Breast epithelium (tissue), 4 donors: ENCODE results near the gene TUBA3C. TPM values are rescaled to one million over a fixed set of nuclear protein-coding genes. Genes with fewer than 3 reads are reported as not detected.

ENCODE experiments used
- DNase-seq, 2 donors: peaks; one replicate each; pipeline ENCODE4 v3.0.0-alpha.2; 2019; ENCODE audit warnings: low spot score in 2 of 2
- H3K27ac ChIP-seq, 2 donors: fragments of 200-600 bp; sonication (generic) in 1 of 2; one replicate each; pipeline ENCODE4 v1.5.1; 2016 to 2019; ENCODE audit warnings: mild to moderate bottlenecking in 1 of 2
- H3K27me3 ChIP-seq, 2 donors: fragments of 200-600 bp; sonication (generic) in 1 of 2; one replicate each; pipeline versions ENCODE4 v1.5.1 to v1.6.0; 2017 to 2019; ENCODE audit warnings: control low read depth in 1 of 2, mild to moderate bottlenecking in 1 of 2
- H3K36me3 ChIP-seq: fragments of 200-600 bp; one replicate; pipeline ENCODE4 v1.5.1; 2019
- H3K4me1 ChIP-seq, 2 donors: fragments of 200-600 bp; sonication (generic); one replicate each; pipeline ENCODE4 v1.5.1; 2016 to 2019; ENCODE audit warnings: control low read depth in 1 of 2
- H3K4me3 ChIP-seq, 3 donors: fragments of 200-600 bp; sonication (generic); 1 replicate in 2 of 3; 2 replicates in 1 of 3; pipeline ENCODE4 v1.5.1; 2016 to 2019; ENCODE audit warnings: mild to moderate bottlenecking in 3 of 3, moderate library complexity in 2 of 3
- H3K9me3 ChIP-seq, 2 donors: fragments of 200-600 bp; sonication (generic) in 1 of 2; one replicate each; pipeline ENCODE4 v1.5.1; 2016 to 2019; ENCODE audit warnings: control low read depth in 1 of 2
- POLR2A ChIP-seq: fragments of 450-650 bp; IDR thresholded peaks from one replicate; pipeline ENCODE4 v1.6.1; 2016; ENCODE audit warnings: antibody characterized with exemption, mild to moderate bottlenecking, moderate library complexity
- POLR2AphosphoS5 ChIP-seq, 3 donors: sonication (generic); formaldehyde crosslinking; IDR thresholded peaks; one replicate each; pipeline ENCODE4 v1.6.1; 2017; ENCODE audit warnings: antibody characterized with exemption in 3 of 3
- intact Hi-C: fragments of 100-400 bp; cut with DNase I; formaldehyde crosslinking; loops from one replicate; pipeline ENCODE4 v1.15.1; 2023; ENCODE audit warnings: low total_unique reads
- total RNA-seq, 3 donors: library from RNA; depleted of rRNA; stranded (reverse); fragments of >200 nt; gene quantifications; one replicate each; pipeline ENCODE4 v1.1.0, GENCODE V29; 2016
- TF ChIP-seq, protein P1 (sequence below), 3 donors: fragments of 450-650 bp; IDR thresholded peaks; one replicate each; pipeline ENCODE4 v1.5.1; 2016 to 2017; ENCODE audit warnings: antibody characterized with exemption in 3 of 3, mild to moderate bottlenecking in 3 of 3, moderate library complexity in 3 of 3

Gene TUBA3C
- total RNA-seq, 3 donors from 2014 or later, result not detected

GRCh38 chr13:19150712-19151228 is 30.9 kb downstream of the TUBA3C start:
- Histone ChIP-seq H3K27me3 (no peaks in the 10 kb centered on the region), H3K4me1 (no peaks in the 10 kb centered on the region), H3K4me3 (no peak overlapping the region), H3K36me3 (no peaks in the 10 kb centered on the region), H3K27ac (no peak overlapping the region), H3K9me3 (peaks cover 0 to 32% of the 10 kb centered on the region in 2 donors)
- DNase-seq, result no peak
- intact Hi-C loops, result no loop called here
- no peak for TF ChIP-seq POLR2AphosphoS5 (IDR thresholded peaks at IDR 0.05)
- TF ChIP-seq, protein P1, sequence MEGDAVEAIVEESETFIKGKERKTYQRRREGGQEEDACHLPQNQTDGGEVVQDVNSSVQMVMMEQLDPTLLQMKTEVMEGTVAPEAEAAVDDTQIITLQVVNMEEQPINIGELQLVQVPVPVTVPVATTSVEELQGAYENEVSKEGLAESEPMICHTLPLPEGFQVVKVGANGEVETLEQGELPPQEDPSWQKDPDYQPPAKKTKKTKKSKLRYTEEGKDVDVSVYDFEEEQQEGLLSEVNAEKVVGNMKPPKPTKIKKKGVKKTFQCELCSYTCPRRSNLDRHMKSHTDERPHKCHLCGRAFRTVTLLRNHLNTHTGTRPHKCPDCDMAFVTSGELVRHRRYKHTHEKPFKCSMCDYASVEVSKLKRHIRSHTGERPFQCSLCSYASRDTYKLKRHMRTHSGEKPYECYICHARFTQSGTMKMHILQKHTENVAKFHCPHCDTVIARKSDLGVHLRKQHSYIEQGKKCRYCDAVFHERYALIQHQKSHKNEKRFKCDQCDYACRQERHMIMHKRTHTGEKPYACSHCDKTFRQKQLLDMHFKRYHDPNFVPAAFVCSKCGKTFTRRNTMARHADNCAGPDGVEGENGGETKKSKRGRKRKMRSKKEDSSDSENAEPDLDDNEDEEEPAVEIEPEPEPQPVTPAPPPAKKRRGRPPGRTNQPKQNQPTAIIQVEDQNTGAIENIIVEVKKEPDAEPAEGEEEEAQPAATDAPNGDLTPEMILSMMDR (IDR thresholded peaks at IDR 0.05), result no peak
- TF ChIP-seq POLR2A, result no peak

DNA sequence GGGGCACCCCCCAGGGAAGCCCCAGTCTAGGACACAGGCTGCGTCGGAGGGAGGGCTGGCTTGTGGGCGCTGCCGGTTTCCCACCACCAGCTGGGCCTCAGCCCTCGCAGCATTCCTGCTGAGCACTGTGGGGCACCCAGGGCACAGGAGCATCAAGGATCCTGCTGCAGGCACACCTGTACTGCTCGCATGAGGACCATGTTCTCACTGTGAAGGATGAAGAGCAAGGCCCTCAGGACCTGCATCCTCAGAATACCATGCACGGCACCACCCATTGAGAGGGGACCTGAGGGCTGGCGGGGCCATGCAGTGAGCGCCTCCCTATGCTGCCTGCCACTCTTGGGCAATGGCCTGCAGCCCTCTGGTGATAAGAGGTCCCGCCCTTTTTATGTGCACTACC is 31.4 kb downstream of the TUBA3C start:
- H3K36me3 ChIP-seq, result no peaks in the 10 kb centered on the region
- H3K4me3 ChIP-seq, result no peak overlapping the region
- no peak overlapping the region for H3K27ac ChIP-seq
- no peaks in the 10 kb centered on the region for H3K4me1 ChIP-seq
- DNase-seq, result no peak
- peaks cover 0 to 32% of the 10 kb centered on the region in 2 donors for H3K9me3 ChIP-seq
- intact Hi-C loops, result no loop called here
- no peaks in the 10 kb centered on the region for H3K27me3 ChIP-seq
- TF ChIP-seq, protein P1 (IDR thresholded peaks at IDR 0.05), result no peak
- no peak for TF ChIP-seq POLR2A
- TF ChIP-seq POLR2AphosphoS5 (IDR thresholded peaks at IDR 0.05), result no peak

DNA sequence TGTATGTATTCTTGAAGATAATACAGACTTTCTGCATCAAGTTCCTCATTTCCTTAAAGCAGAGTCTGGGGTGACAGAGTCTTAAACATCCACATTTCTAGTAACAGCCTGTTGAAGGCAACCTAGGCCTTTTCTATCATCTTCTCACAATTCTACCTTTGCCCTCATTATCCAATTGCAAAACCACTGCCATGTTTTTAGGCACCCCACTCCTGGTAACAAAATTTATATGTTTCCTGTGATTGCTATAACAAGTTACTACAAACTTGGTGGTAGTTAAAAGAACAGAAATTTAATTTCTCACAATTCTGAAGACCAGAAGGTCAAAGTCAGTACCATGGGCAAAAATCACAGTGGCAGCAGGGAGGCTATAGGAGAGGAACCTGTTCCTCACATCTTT is 33.1 kb downstream of the TUBA3C start:
- no peaks in the 10 kb centered on the region for H3K4me1 ChIP-seq
- H3K27ac ChIP-seq, result no peak overlapping the region
- intact Hi-C loops, result no loop called here
- no peak for DNase-seq
- TF ChIP-seq POLR2A (no peak), POLR2AphosphoS5 (IDR thresholded peaks at IDR 0.05) (no peak)
- TF ChIP-seq, protein P1 (IDR thresholded peaks at IDR 0.05), result no peak
- peaks cover 0 to 32% of the 10 kb centered on the region in 2 donors for H3K9me3 ChIP-seq
- no peak overlapping the region for H3K4me3 ChIP-seq
- no peaks in the 10 kb centered on the region for H3K27me3 ChIP-seq
- H3K36me3 ChIP-seq, result no peaks in the 10 kb centered on the region
